ENCODE results near the gene PLB1.

PLB1 gene

DNA sequence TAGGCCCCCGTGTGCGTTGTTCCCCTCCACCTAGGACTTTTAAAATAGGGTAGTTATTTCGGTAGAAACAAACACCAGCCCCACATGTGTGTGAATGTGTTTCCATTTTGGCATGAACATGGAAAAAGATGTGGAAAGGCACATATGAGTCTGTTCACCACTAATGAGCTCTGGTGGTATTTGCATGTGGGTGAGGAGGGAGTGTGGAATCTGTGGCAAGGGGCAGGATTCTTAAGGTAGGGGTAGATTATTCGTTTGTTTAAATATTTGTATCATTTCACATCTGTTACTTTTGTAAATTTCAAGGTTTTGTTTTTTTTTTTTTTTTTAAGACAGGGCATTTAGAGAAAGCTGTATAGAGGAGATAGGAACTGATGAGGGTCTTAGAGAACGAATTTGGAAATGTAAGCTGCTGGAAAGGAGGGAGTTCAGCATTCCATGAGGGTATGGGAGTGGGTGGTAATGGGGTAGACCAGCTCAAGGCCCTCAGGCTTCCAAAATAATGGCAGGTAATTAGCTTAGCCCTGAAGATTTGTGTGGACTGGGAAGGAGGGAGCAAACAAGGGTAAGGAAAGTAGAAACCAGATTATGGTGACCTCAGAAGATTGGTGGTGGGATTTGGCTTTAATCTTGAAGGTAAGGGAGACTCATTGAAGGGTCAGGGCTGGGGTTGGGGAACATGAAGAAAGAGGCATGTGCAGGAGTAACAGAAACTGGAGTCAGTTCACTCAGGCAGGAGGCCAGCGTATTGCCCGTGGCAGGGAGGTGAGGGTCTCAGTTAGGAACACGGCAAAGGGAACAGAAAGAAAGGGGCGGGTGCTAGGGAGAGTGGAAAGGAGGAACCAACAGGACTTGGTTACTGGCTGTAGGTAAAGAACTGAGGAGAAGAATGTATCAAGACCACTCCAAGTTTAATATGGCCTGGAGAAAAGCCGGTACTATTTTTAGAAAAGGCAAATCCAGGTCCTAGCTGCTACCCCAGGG, 123.6 kb downstream of the PLB1 start:
- Histone ChIP-seq H3K9me3 (replicated peaks in 1 of 2; ENCODE audit: control insufficient read depth in 2 of 2, insufficient read depth in 1 of 2, low read depth in 1 of 2, low read length in 2 of 2) (peaks cover 0 to 5% of the 10 kb centered on the region in 2 donors), H3K4me3 (ENCODE audit: low read length in 2 of 2) (no peak overlapping the region), H3K14ac (ENCODE audit: low read length) (no peak overlapping the region), H2BK120ac (ENCODE audit: low read depth, low read length) (no peak overlapping the region), H2BK12ac (ENCODE audit: low read length) (no peak overlapping the region), H4K91ac (ENCODE audit: low read depth, low read length, poor library complexity) (no peak overlapping the region), H2AK5ac (ENCODE audit: low read depth, low read length) (no peak overlapping the region), H2AFZ (ENCODE audit: low read length) (no peak overlapping the region), H3K36me3 (replicated peaks in 1 of 2; ENCODE audit: control insufficient read depth in 2 of 2, insufficient read depth in 2 of 2, low read length in 2 of 2) (no peaks in the 10 kb centered on the region), H3K23ac (ENCODE audit: low read depth, low read length, poor library complexity) (no peak overlapping the region), H3K4me2 (ENCODE audit: insufficient read depth, low read length, poor library complexity, severe bottlenecking) (no peak overlapping the region), H2BK15ac (ENCODE audit: low read length) (peak overlapping the region; percentile 19), H4K8ac (ENCODE audit: low read depth, low read length) (no peak overlapping the region), H3K27ac (replicated peaks; ENCODE audit: low read length) (no peak overlapping the region), H2BK5ac (ENCODE audit: low read length) (no peak overlapping the region), H3K79me1 (ENCODE audit: low read depth, low read length) (no peaks in the 10 kb centered on the region), H3K4ac (ENCODE audit: low read length) (no peak overlapping the region), H3K27me3 (ENCODE audit: control insufficient read depth in 3 of 3, insufficient read depth in 3 of 3, low read depth in 1 of 3, low read length in 3 of 3) (no peaks in the 10 kb centered on the region), H3K4me1 (ENCODE audit: control insufficient read depth in 2 of 2, insufficient read depth in 1 of 2, low read depth in 1 of 2, low read length in 2 of 2) (peaks cover 9 to 10% of the 10 kb centered on the region in 2 donors), H3K9ac (ENCODE audit: low read depth, low read length, poor library complexity) (no peak overlapping the region), H3K18ac (ENCODE audit: low read length) (peak overlapping the region; percentile 18)
- DNase-seq (ENCODE audit: low spot score), result no peak
- no CpG with 5 or more reads among the region's 10 CpGs for WGBS, 2 donors (ENCODE audit: extremely low coverage in 2 of 2, insufficient read length in 2 of 2, insufficient replicate concordance in 1 of 2)

DNA sequence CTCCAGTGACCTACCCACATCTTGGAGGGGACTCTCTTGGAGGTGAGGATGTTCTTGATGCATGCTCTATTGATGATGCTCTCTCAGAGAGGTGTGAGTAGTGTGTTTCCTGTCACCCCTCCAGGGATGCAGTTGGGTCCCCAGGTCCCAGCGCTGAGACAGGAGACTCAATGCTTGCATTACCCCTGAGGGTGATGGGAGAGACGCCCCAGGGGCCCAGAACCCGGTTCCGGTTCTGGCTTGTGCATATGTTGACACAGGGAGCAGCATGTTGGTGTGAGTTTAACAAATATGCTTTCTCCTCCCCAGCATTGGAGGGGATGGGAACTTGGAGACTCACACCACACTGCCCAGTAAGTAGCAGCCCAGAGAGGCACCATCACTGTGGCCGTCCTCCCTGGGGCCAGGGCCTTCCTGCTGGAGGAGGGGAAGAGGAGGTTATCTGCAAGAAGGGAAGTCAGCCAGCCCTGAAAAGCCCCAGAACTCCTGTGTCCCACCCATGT, 124.5 kb downstream of the PLB1 start:
- H3K14ac ChIP-seq (ENCODE audit: low read length), result no peak overlapping the region
- no peak overlapping the region for H2BK5ac ChIP-seq (ENCODE audit: low read length)
- no peak overlapping the region for H3K23ac ChIP-seq (ENCODE audit: low read depth, low read length, poor library complexity)
- H2AK5ac ChIP-seq (ENCODE audit: low read depth, low read length), result peak overlapping the region; percentile 84
- no peak overlapping the region for H3K9ac ChIP-seq (ENCODE audit: low read depth, low read length, poor library complexity)
- peaks cover 0 to 5% of the 10 kb centered on the region in 2 donors for H3K9me3 ChIP-seq (replicated peaks in 1 of 2; ENCODE audit: control insufficient read depth in 2 of 2, insufficient read depth in 1 of 2, low read depth in 1 of 2, low read length in 2 of 2)
- H3K36me3 ChIP-seq (replicated peaks in 1 of 2; ENCODE audit: control insufficient read depth in 2 of 2, insufficient read depth in 2 of 2, low read length in 2 of 2), result no peaks in the 10 kb centered on the region
- H3K27ac ChIP-seq (replicated peaks; ENCODE audit: low read length), result no peak overlapping the region
- H3K4me2 ChIP-seq (ENCODE audit: insufficient read depth, low read length, poor library complexity, severe bottlenecking), result no peak overlapping the region
- no peak overlapping the region for H2AFZ ChIP-seq (ENCODE audit: low read length)
- no CpG with 5 or more reads among the region's 5 CpGs for WGBS, 2 donors (ENCODE audit: extremely low coverage in 2 of 2, insufficient read length in 2 of 2, insufficient replicate concordance in 1 of 2)
- H3K4me3 ChIP-seq (ENCODE audit: low read length in 2 of 2), result no peak overlapping the region
- H3K79me1 ChIP-seq (ENCODE audit: low read depth, low read length), result no peaks in the 10 kb centered on the region
- H2BK15ac ChIP-seq (ENCODE audit: low read length), result peak overlapping the region; percentile 98
- peaks cover 16 to 17% of the 10 kb centered on the region in 2 donors for H3K4me1 ChIP-seq (ENCODE audit: control insufficient read depth in 2 of 2, insufficient read depth in 1 of 2, low read depth in 1 of 2, low read length in 2 of 2)
- H2BK12ac ChIP-seq (ENCODE audit: low read length), result no peak overlapping the region
- H4K91ac ChIP-seq (ENCODE audit: low read depth, low read length, poor library complexity), result no peak overlapping the region
- DNase-seq (ENCODE audit: low spot score), result no peak
- H4K8ac ChIP-seq (ENCODE audit: low read depth, low read length), result no peak overlapping the region
- H3K27me3 ChIP-seq (ENCODE audit: control insufficient read depth in 3 of 3, insufficient read depth in 3 of 3, low read depth in 1 of 3, low read length in 3 of 3), result no peaks in the 10 kb centered on the region
- H3K4ac ChIP-seq (ENCODE audit: low read length), result no peak overlapping the region
- H3K18ac ChIP-seq (ENCODE audit: low read length), result peak overlapping the region; percentile 71
- H2BK120ac ChIP-seq (ENCODE audit: low read depth, low read length), result no peak overlapping the region

DNA sequence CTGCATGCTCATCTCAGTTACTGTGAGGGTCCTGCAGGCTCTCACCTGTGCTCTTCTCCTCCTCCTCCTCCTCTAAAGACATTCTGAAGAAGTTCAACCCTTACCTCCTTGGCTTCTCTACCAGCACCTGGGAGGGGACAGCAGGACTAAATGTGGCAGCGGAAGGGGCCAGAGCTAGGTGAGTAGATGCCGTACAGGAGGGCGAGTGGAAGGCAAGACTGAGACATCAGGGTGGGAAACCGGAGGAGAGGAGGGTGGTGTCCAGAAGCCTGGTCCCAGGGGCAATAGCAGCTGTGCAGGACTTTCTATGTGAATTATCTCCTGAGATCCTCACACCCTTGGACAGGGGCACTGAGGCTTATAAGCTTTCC, 124.9 kb downstream of the PLB1 start:
- H3K23ac ChIP-seq (ENCODE audit: low read depth, low read length, poor library complexity), result no peak overlapping the region
- no peak overlapping the region for H4K8ac ChIP-seq (ENCODE audit: low read depth, low read length)
- H2AFZ ChIP-seq (ENCODE audit: low read length), result peak overlapping the region; percentile 6
- H3K9ac ChIP-seq (ENCODE audit: low read depth, low read length, poor library complexity), result no peak overlapping the region
- H2BK15ac ChIP-seq (ENCODE audit: low read length), result peak overlapping the region; percentile 98
- H4K91ac ChIP-seq (ENCODE audit: low read depth, low read length, poor library complexity), result no peak overlapping the region
- H3K14ac ChIP-seq (ENCODE audit: low read length), result peak overlapping the region; percentile 60
- H3K27me3 ChIP-seq (ENCODE audit: control insufficient read depth in 3 of 3, insufficient read depth in 3 of 3, low read depth in 1 of 3, low read length in 3 of 3), result no peaks in the 10 kb centered on the region
- H2BK120ac ChIP-seq (ENCODE audit: low read depth, low read length), result no peak overlapping the region
- H3K36me3 ChIP-seq (replicated peaks in 1 of 2; ENCODE audit: control insufficient read depth in 2 of 2, insufficient read depth in 2 of 2, low read length in 2 of 2), result no peaks in the 10 kb centered on the region
- no peak for DNase-seq (ENCODE audit: low spot score)
- WGBS, 2 donors (ENCODE audit: extremely low coverage in 2 of 2, insufficient read length in 2 of 2, insufficient replicate concordance in 1 of 2), result no CpG with 5 or more reads among the region's 4 CpGs
- H3K27ac ChIP-seq (replicated peaks; ENCODE audit: low read length), result no peak overlapping the region
- peak overlapping the region; percentile 50 for H3K18ac ChIP-seq (ENCODE audit: low read length)
- peak overlapping the region; percentile 84 for H2AK5ac ChIP-seq (ENCODE audit: low read depth, low read length)
- H2BK5ac ChIP-seq (ENCODE audit: low read length), result no peak overlapping the region
- H3K9me3 ChIP-seq (replicated peaks in 1 of 2; ENCODE audit: control insufficient read depth in 2 of 2, insufficient read depth in 1 of 2, low read depth in 1 of 2, low read length in 2 of 2), result peaks cover 0 to 5% of the 10 kb centered on the region in 2 donors
- no peaks in the 10 kb centered on the region for H3K79me1 ChIP-seq (ENCODE audit: low read depth, low read length)
- peak overlapping the region; percentile 86 for H2BK12ac ChIP-seq (ENCODE audit: low read length)
- no peak overlapping the region for H3K4me2 ChIP-seq (ENCODE audit: insufficient read depth, low read length, poor library complexity, severe bottlenecking)
- no peak overlapping the region for H3K4me3 ChIP-seq (ENCODE audit: low read length in 2 of 2)
- H3K4ac ChIP-seq (ENCODE audit: low read length), result no peak overlapping the region
- H3K4me1 ChIP-seq (ENCODE audit: control insufficient read depth in 2 of 2, insufficient read depth in 1 of 2, low read depth in 1 of 2, low read length in 2 of 2), result peaks cover 20 to 21% of the 10 kb centered on the region in 2 donors
